T-cell (primary cell): ENCODE results near the gene CHAF1A. TPM values are rescaled to one million over a fixed set of nuclear protein-coding genes. Genes with fewer than 3 reads are reported as not detected.
A peak's percentile ranks its signal among the peaks of the same experiment; 100 is the strongest.

ENCODE experiments used
- ATAC-seq, 4 experiments: fragments of 200-7000 bp in 3 of 4; fragments of 150-1000 bp in 1 of 4; cut with Tn5 transposase; replicated peaks in 1 of 4; 1 replicate in 3 of 4; 2 replicates in 1 of 4; pipeline ENCODE4 v1.10.0; 2021; ENCODE audit warnings: moderate library complexity in 3 of 4, mild to moderate bottlenecking in 2 of 4, moderate number of reproducible peaks in 1 of 4
- CTCF ChIA-PET, 2 donors: fragments of 300-600 bp; sonication (Branson Sonifier 250); formaldehyde crosslinking; loops; one replicate each; lab custom pipeline; 2022; ENCODE audit warnings: antibody characterized with exemption in 2 of 2; lab: Charles Lee
- POLR2A ChIA-PET, 2 donors: fragments of 300-600 bp; sonication (Branson Sonifier 250); formaldehyde crosslinking; loops; one replicate each; lab custom pipeline; 2022; ENCODE audit warnings: antibody characterized with exemption in 2 of 2; lab: Charles Lee
- DNase-seq, 35 experiments: peaks; one replicate each; pipeline versions ENCODE4 v3.0.0 to v3.0.0-alpha.2; 2013 to 2023
- H3K27ac ChIP-seq: one replicate; pipeline ENCODE4 v1.5.1; 2013; ENCODE audit warnings: low read length
- H3K27me3 ChIP-seq, 2 experiments: replicated peaks in 1 of 2; 1 replicate in 1 of 2; 2 replicates in 1 of 2; pipeline versions ENCODE4 v1.6.1 to v1.7.0; 2013; ENCODE audit warnings: low read length in 1 of 2, mixed read lengths in 1 of 2; ENCODE audit not compliant: control insufficient read depth in 2 of 2, insufficient read depth in 2 of 2; ENCODE audit errors: extremely low read depth in 1 of 2
- H3K36me3 ChIP-seq, 2 donors: 1 replicate in 1 of 2; 2 replicates in 1 of 2; pipeline versions ENCODE4 v1.6.1 to v1.7.0; 2013; ENCODE audit warnings: low read length in 1 of 2; ENCODE audit not compliant: control insufficient read depth in 2 of 2, insufficient read depth in 1 of 2; ENCODE audit errors: extremely low read depth in 1 of 2
- H3K4me1 ChIP-seq, 2 experiments: 1 replicate in 1 of 2; 2 replicates in 1 of 2; pipeline versions ENCODE4 v1.6.1 to v1.7.0; 2013; ENCODE audit warnings: low read length in 2 of 2, mixed read lengths in 1 of 2; ENCODE audit not compliant: insufficient read depth in 2 of 2, control insufficient read depth in 1 of 2; ENCODE audit errors: extremely low read depth in 1 of 2
- H3K4me3 ChIP-seq, 2 donors: 1 replicate in 1 of 2; 2 replicates in 1 of 2; pipeline versions ENCODE4 v1.5.1 to v1.7.0; 2013; ENCODE audit warnings: mild to moderate bottlenecking in 2 of 2, low read length in 1 of 2, moderate library complexity in 1 of 2; ENCODE audit not compliant: control insufficient read depth in 1 of 2; ENCODE audit errors: extremely low read depth in 1 of 2
- H3K9me3 ChIP-seq: 2 replicates; pipeline ENCODE4 v1.7.0; 2013
- H3K27ac Mint-ChIP-seq, 2 donors: one replicate each; pipeline ENCODE4 v1.8.0; 2020 to 2021; ENCODE audit warnings: mild to moderate bottlenecking in 2 of 2, mixed read lengths in 2 of 2
- H3K27me3 Mint-ChIP-seq, 2 donors: one replicate each; pipeline ENCODE4 v1.8.0; 2021 to 2022; ENCODE audit warnings: mixed read lengths in 2 of 2
- H3K36me3 Mint-ChIP-seq: one replicate; pipeline ENCODE4 v1.8.0; 2021; ENCODE audit warnings: mixed read lengths
- H3K4me1 Mint-ChIP-seq, 3 donors: one replicate each; pipeline ENCODE4 v1.8.0; 2020 to 2022; ENCODE audit warnings: mixed read lengths in 3 of 3, mild to moderate bottlenecking in 1 of 3
- H3K4me3 Mint-ChIP-seq, 3 donors: one replicate each; pipeline ENCODE4 v1.8.0; 2020 to 2022; ENCODE audit warnings: mild to moderate bottlenecking in 3 of 3, mixed read lengths in 3 of 3, moderate library complexity in 3 of 3
- H3K9me3 Mint-ChIP-seq, 3 donors: one replicate each; pipeline ENCODE4 v1.8.0; 2020 to 2022; ENCODE audit warnings: mixed read lengths in 3 of 3
- WGBS: methylation state at CpG from one replicate; pipeline ENCODE4 v1.1.5; 2013; ENCODE audit warnings: missing lambda C conversion rate; ENCODE audit not compliant: insufficient coverage; 5-methylcytosine and 5-hydroxymethylcytosine counted together
- total RNA-seq, 35 experiments: library from RNA in 6 of 35; stranded (reverse) in 6 of 35; fragments of 120-200 nt in 1 of 35; gene quantifications; one replicate each; pipeline versions ENCODE4 v1.2.1 to v1.2.4 and lab custom pipeline; 2013 to 2026

Gene CHAF1A
- total RNA-seq, 5 donors from 2014 or later (not counting 1 experiment from before 2014, with no cell fraction given): 14.4 to 27.3 (median 16.5) TPM

DNA sequence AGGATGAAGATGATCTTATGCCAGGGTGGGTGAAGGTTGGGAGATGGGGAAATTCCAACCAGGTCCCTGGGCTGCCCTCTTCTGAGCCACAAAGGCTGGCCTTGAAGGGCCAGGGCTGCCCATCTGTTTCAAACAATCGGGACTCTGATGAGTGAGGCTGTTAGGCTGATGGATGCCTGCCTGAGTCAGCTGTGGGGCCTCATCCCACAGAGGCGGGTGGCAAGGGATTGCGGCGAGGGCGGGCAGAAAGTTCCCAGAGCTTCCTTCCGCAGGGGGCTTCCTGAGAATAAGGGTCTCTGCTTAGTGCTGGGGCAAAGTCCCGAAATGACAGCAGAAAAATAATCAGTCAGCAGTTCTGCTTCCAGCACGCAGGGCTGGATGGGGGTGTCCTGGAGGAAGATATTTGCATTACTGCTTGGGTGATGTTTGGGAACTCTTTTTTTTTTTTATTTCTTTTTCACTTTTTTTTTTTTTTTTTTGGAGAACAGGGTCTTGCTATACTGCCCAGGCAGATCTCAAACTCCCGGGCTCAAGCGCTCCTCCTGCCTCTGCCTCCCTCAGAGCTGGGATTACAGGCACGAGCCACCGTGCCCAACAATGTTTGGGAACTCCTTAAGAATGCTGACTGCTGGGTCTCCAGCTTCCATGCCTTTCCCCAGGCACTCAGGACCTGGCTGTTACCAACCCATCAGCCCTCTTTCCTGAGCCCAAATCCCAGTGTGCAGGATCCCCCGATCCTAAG lies 16.2 kb upstream of the CHAF1A start:
- Mint-ChIP-seq H3K27ac (peak overlapping the region in 1 of 2 donors; percentile 46), H3K4me3 (no peak overlapping the region), H3K4me1 (peaks cover 27 to 33% (median 30%) of the 10 kb centered on the region in 3 donors), H3K9me3 (no peaks in the 10 kb centered on the region), H3K36me3 (peaks cover 7% of the 10 kb centered on the region), H3K27me3 (no peaks in the 10 kb centered on the region)
- Histone ChIP-seq H3K4me1 (peaks cover 7 to 27% of the 10 kb centered on the region in 2 experiments), H3K4me3 (no peak overlapping the region), H3K27me3 (no peaks in the 10 kb centered on the region), H3K36me3 (peaks cover 0 to 35% of the 10 kb centered on the region in 2 donors), H3K27ac (no peak overlapping the region), H3K9me3 (no peaks in the 10 kb centered on the region)
- no peak for DNase-seq
- 88% methylated on average over 11 of the region's 13 CpGs for WGBS
- ChIA-PET CTCF (no interaction called here), POLR2A (interaction anchor here in 1 of 2 donors (0.7 kb wide), 1 partner anchor 821 kb away, joined by 12 read pairs; no protein-coding TSS in a partner anchor)
- no peak for ATAC-seq

DNA sequence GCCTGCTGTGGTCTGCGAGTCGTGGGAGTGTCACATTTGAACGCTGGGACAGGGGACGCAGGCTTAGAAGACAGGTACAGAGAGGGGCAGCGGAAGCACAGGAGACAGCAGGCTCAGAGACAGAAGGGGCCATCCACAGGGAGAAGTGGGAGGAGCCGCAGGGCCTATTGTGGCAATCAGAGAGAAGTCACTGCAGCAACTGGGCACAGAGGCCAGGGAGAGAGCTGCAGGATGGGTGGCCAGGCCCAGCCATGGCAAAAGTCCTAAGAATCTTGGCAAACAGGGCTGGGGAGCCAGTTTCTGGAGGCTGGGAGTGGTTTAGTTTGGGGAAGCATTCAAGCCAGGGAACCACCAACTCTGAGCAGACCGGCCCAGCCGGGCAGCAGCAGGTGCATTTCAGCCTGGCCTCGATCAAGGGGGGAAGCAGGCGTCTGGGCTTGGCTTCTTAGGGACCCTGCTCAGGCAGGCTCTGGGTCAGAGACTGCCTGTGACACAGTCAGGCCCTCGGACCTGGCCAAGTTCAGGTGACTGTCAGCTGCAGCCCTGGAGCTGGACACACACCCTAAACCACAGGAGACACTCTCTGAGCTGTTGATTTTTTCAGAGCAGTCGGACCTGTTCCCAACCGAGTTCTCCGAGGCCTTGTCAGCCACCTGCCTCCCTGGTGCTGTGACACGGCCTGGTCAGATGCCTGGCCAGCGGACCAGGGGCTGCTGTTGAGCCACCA lies 13.9 kb upstream of the CHAF1A start:
- CTCF ChIA-PET: no interaction called here
- peaks cover 0 to 40% of the 10 kb centered on the region in 2 donors for H3K36me3 ChIP-seq
- 95% methylated on average over 16 of the region's 16 CpGs for WGBS

DNA sequence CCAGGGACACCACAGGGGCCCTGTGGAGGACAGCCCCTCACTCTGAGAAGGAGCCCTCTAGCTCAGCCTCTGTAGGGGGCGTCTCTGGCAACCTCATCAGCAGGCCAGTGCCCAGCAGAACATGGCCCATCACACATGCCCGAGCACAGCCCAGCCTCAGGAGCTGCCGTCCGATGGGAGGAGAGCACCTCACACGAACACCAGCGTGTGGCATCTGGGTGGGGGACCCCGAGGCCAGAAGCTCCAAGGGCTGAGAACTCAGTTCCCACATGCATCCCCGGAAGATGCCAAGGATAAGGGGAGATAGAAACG lies 13.4 kb upstream of the CHAF1A start:
- H3K27ac Mint-ChIP-seq: peak overlapping the region in 1 of 2 donors; percentile 40
- Histone ChIP-seq H3K4me3 (no peak overlapping the region), H3K27ac (no peak overlapping the region), H3K4me1 (peaks cover 7 to 36% of the 10 kb centered on the region in 2 experiments), H3K36me3 (peaks cover 0 to 37% of the 10 kb centered on the region in 2 donors), H3K9me3 (no peaks in the 10 kb centered on the region), H3K27me3 (no peaks in the 10 kb centered on the region)
- ChIA-PET CTCF (no interaction called here), POLR2A (no interaction called here)
- no peaks in the 10 kb centered on the region for H3K9me3 Mint-ChIP-seq
- no peak overlapping the region for H3K4me3 Mint-ChIP-seq
- H3K27me3 Mint-ChIP-seq: no peaks in the 10 kb centered on the region
- H3K4me1 Mint-ChIP-seq: peaks cover 27 to 44% (median 41%) of the 10 kb centered on the region in 3 donors
- WGBS: 94% methylated on average over 9 of the region's 9 CpGs
- H3K36me3 Mint-ChIP-seq: peaks cover 4% of the 10 kb centered on the region
- no peak for DNase-seq
- no peak for ATAC-seq

More for the DNA sequence above, 13.9 kb upstream of the CHAF1A start:
- Histone ChIP-seq H3K9me3 (no peaks in the 10 kb centered on the region), H3K4me1 (peaks cover 7 to 33% of the 10 kb centered on the region in 2 experiments), H3K27me3 (no peaks in the 10 kb centered on the region), H3K4me3 (no peak overlapping the region), H3K27ac (no peak overlapping the region)
- Mint-ChIP-seq H3K4me3 (peak overlapping the region in 1 of 3 donors; percentile 22), H3K36me3 (peaks cover 5% of the 10 kb centered on the region), H3K27ac (no peak overlapping the region), H3K27me3 (no peaks in the 10 kb centered on the region), H3K4me1 (peaks cover 24 to 45% (median 38%) of the 10 kb centered on the region in 3 donors), H3K9me3 (no peaks in the 10 kb centered on the region)
- DNase-seq: no peak
- POLR2A ChIA-PET: no interaction called here
- no peak for ATAC-seq

DNA sequence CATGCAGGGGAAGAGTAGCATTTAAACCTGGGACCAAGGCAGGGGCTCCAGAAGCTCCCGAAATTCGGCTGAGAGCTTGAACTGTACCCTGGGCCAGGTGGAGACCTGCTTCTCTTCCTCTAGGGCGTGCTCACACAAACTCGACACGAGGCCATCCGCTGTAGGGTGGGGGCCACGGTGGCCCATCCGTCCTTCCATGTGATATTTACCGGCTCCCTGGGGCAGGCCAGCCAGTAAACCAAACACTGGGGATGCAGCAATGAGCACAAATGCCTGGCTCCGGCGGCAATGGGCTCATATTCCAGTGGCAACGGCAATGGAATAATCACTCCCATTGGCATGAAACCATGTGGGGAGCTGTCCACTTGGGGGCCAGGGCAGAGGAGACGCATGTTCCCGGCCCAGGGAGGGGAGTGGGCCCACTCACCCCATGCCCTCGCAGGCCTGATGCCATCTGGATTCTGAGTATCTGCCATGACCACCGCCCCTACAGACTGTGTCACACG lies 12.9 kb upstream of the CHAF1A start:
- Histone ChIP-seq H3K4me1 (peaks cover 7 to 40% of the 10 kb centered on the region in 2 experiments), H3K9me3 (no peaks in the 10 kb centered on the region), H3K27ac (no peak overlapping the region), H3K36me3 (peaks cover 0 to 39% of the 10 kb centered on the region in 2 donors), H3K27me3 (no peaks in the 10 kb centered on the region), H3K4me3 (no peak overlapping the region)
- POLR2A ChIA-PET: no interaction called here
- peaks cover 8% of the 10 kb centered on the region for H3K36me3 Mint-ChIP-seq
- peaks cover 33 to 50% (median 46%) of the 10 kb centered on the region in 3 donors for H3K4me1 Mint-ChIP-seq
- WGBS: 96% methylated on average over 16 of the region's 17 CpGs
- peak overlapping the region in 1 of 3 donors; percentile 63 for H3K4me3 Mint-ChIP-seq
- ATAC-seq (no peak), DNase-seq (no peak)
- H3K27me3 Mint-ChIP-seq: no peaks in the 10 kb centered on the region
- H3K27ac Mint-ChIP-seq: no peak overlapping the region
- H3K9me3 Mint-ChIP-seq: no peaks in the 10 kb centered on the region
- CTCF ChIA-PET: interaction anchor here in 1 of 2 donors (1.0 kb wide), 1 partner anchor 46 kb away, joined by 8 read pairs; the partner anchor contains the start of gene MPND

DNA sequence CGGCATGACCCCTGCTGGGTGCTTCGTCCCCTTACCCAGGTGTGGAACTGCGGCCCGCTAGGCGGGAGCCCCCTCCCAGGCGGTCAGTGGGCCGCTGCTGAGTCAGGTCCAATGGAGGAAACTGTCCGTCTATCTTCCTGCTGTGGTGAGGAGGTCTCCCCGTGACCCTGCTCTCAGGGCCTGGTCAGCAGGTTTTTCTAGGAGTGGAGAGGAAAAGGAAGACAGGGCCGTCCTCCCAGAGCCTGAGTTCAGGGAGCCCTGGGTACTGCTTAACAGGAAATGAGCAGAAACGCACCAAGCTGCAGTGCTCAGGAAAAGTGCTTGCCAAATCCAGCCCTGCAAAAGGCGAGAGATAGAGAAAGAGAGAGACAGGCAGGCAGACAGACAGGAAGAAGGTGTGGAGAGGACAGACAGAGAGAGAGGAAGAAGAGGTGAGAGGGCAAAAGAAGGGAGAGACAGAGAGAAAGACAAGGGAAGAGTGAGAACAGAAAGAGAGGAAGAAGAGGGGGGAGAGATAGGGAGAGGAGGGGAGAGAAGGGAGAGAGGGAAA lies 12.3 kb upstream of the CHAF1A start:
- H3K36me3 Mint-ChIP-seq: peaks cover 11% of the 10 kb centered on the region
- CTCF ChIA-PET: interaction anchor here in 1 of 2 donors (1.0 kb wide), 1 partner anchor 47 kb away, joined by 8 read pairs; the partner anchor contains the start of gene MPND

More for the DNA sequence above, 12.3 kb upstream of the CHAF1A start:
- DNase-seq (no peak), ATAC-seq (no peak)
- Histone ChIP-seq H3K27ac (no peak overlapping the region), H3K4me1 (peaks cover 7 to 44% of the 10 kb centered on the region in 2 experiments), H3K4me3 (no peak overlapping the region), H3K36me3 (peaks cover 0 to 43% of the 10 kb centered on the region in 2 donors), H3K9me3 (no peaks in the 10 kb centered on the region), H3K27me3 (no peaks in the 10 kb centered on the region)
- H3K4me1 Mint-ChIP-seq: peaks cover 38 to 55% (median 51%) of the 10 kb centered on the region in 3 donors
- H3K27me3 Mint-ChIP-seq: no peaks in the 10 kb centered on the region
- peak overlapping the region in 1 of 3 donors; percentile 63 for H3K4me3 Mint-ChIP-seq
- H3K27ac Mint-ChIP-seq: peak overlapping the region; percentile 84 to 86
- WGBS: 76% methylated on average over 12 of the region's 12 CpGs
- H3K9me3 Mint-ChIP-seq: no peaks in the 10 kb centered on the region
- POLR2A ChIA-PET: interaction anchor here in 1 of 2 donors (0.7 kb wide), 1 partner anchor 27 kb away, joined by 3 read pairs; no protein-coding TSS in a partner anchor
